ENCODE results near the gene ZFAND5. TPM values are rescaled to one million over a fixed set of nuclear protein-coding genes. Genes with fewer than 3 reads are reported as not detected.

Gene ZFAND5
- total RNA-seq, 1 donor from 2014 or later, result 218 TPM

GRCh38 chr9:72402744-72403143 lies 37.7 kb upstream of the ZFAND5 start:
- no peaks in the 10 kb centered on the region for H3K27me3 Mint-ChIP-seq (ENCODE audit: unreplicated experiment)
- H3K27ac Mint-ChIP-seq (ENCODE audit: unreplicated experiment), result no peak overlapping the region
- H3K4me1 Mint-ChIP-seq (ENCODE audit: low read depth, unreplicated experiment), result no peaks in the 10 kb centered on the region
- no peak for DNase-seq
- no peaks in the 10 kb centered on the region for H3K36me3 Mint-ChIP-seq (ENCODE audit: unreplicated experiment)
- no peak overlapping the region for H3K4me3 Mint-ChIP-seq (ENCODE audit: unreplicated experiment)
- TF ChIP-seq CTCF (IDR thresholded peaks at IDR 0.05; ENCODE audit: partially characterized antibody, unreplicated experiment), result no peak
- no peaks in the 10 kb centered on the region for H3K9me3 Mint-ChIP-seq (ENCODE audit: unreplicated experiment)

GRCh38 chr9:72401396-72401795 lies 36.4 kb upstream of the ZFAND5 start:
- no peak overlapping the region for H3K4me3 Mint-ChIP-seq (ENCODE audit: unreplicated experiment)
- no peaks in the 10 kb centered on the region for H3K36me3 Mint-ChIP-seq (ENCODE audit: unreplicated experiment)
- no peak for TF ChIP-seq CTCF (IDR thresholded peaks at IDR 0.05; ENCODE audit: partially characterized antibody, unreplicated experiment)
- no peaks in the 10 kb centered on the region for H3K4me1 Mint-ChIP-seq (ENCODE audit: low read depth, unreplicated experiment)
- H3K9me3 Mint-ChIP-seq (ENCODE audit: unreplicated experiment), result no peaks in the 10 kb centered on the region
- no peaks in the 10 kb centered on the region for H3K27me3 Mint-ChIP-seq (ENCODE audit: unreplicated experiment)
- no peak for DNase-seq
- no peak overlapping the region for H3K27ac Mint-ChIP-seq (ENCODE audit: unreplicated experiment)

GRCh38 chr9:72400866-72401265 lies 35.9 kb upstream of the ZFAND5 start:
- DNase-seq, result no peak
- H3K4me3 Mint-ChIP-seq (ENCODE audit: unreplicated experiment), result no peak overlapping the region
- no peaks in the 10 kb centered on the region for H3K36me3 Mint-ChIP-seq (ENCODE audit: unreplicated experiment)
- no peak for TF ChIP-seq CTCF (IDR thresholded peaks at IDR 0.05; ENCODE audit: partially characterized antibody, unreplicated experiment)
- H3K9me3 Mint-ChIP-seq (ENCODE audit: unreplicated experiment), result no peaks in the 10 kb centered on the region
- no peaks in the 10 kb centered on the region for H3K27me3 Mint-ChIP-seq (ENCODE audit: unreplicated experiment)
- H3K4me1 Mint-ChIP-seq (ENCODE audit: low read depth, unreplicated experiment), result no peaks in the 10 kb centered on the region
- H3K27ac Mint-ChIP-seq (ENCODE audit: unreplicated experiment), result no peak overlapping the region

- DNase-seq, result no peak
- no peak for TF ChIP-seq CTCF (IDR thresholded peaks at IDR 0.05; ENCODE audit: partially characterized antibody, unreplicated experiment)
- no peak overlapping the region for H3K4me3 Mint-ChIP-seq (ENCODE audit: unreplicated experiment)
- H3K27me3 Mint-ChIP-seq (ENCODE audit: unreplicated experiment), result no peaks in the 10 kb centered on the region
- no peak overlapping the region for H3K27ac Mint-ChIP-seq (ENCODE audit: unreplicated experiment)
- no peaks in the 10 kb centered on the region for H3K4me1 Mint-ChIP-seq (ENCODE audit: low read depth, unreplicated experiment)
- no peaks in the 10 kb centered on the region for H3K36me3 Mint-ChIP-seq (ENCODE audit: unreplicated experiment)
- H3K9me3 Mint-ChIP-seq (ENCODE audit: unreplicated experiment), result no peaks in the 10 kb centered on the region
These were observed 34.4 kb upstream of the ZFAND5 start for GRCh38 chr9:72399391-72399790.

GRCh38 chr9:72396247-72397091 lies 31.5 kb upstream of the ZFAND5 start:
- Mint-ChIP-seq H3K4me3 (ENCODE audit: unreplicated experiment) (no peak overlapping the region), H3K27me3 (ENCODE audit: unreplicated experiment) (no peaks in the 10 kb centered on the region), H3K27ac (ENCODE audit: unreplicated experiment) (no peak overlapping the region), H3K36me3 (ENCODE audit: unreplicated experiment) (no peaks in the 10 kb centered on the region), H3K4me1 (ENCODE audit: low read depth, unreplicated experiment) (no peaks in the 10 kb centered on the region), H3K9me3 (ENCODE audit: unreplicated experiment) (no peaks in the 10 kb centered on the region)
- TF ChIP-seq CTCF (IDR thresholded peaks at IDR 0.05; ENCODE audit: partially characterized antibody, unreplicated experiment), result no peak
- DNase-seq, result no peak
